Muscle layer of duodenum (tissue), 2 donors: Measurements from ENCODE around the gene VEPH1.

Source experiments
- H3K27ac ChIP-seq: one replicate; pipeline ENCODE4 v1.7.0; 2013; ENCODE audit warnings: mild to moderate bottlenecking, low read length
- H3K27me3 ChIP-seq: one replicate; pipeline ENCODE4 v1.7.0; 2013; ENCODE audit warnings: low read depth, mild to moderate bottlenecking, control low read depth, low read length
- H3K36me3 ChIP-seq, 2 donors: one replicate each; pipeline ENCODE4 v1.7.0; 2013; ENCODE audit warnings: low read length in 2 of 2, control low read depth in 1 of 2, mild to moderate bottlenecking in 1 of 2; ENCODE audit not compliant: insufficient read depth in 2 of 2, control insufficient read depth in 1 of 2
- H3K4me1 ChIP-seq, 2 donors: one replicate each; pipeline ENCODE4 v1.7.0; 2013; ENCODE audit warnings: low read length in 2 of 2, mild to moderate bottlenecking in 2 of 2, control low read depth in 1 of 2, moderate library complexity in 1 of 2; ENCODE audit not compliant: insufficient read depth in 2 of 2, control insufficient read depth in 1 of 2
- H3K4me3 ChIP-seq, 2 donors: one replicate each; pipeline ENCODE4 v1.7.0; 2013; ENCODE audit warnings: low read length in 2 of 2, low read depth in 1 of 2, mild to moderate bottlenecking in 1 of 2
- H3K9me3 ChIP-seq, 2 donors: one replicate each; pipeline ENCODE4 v1.7.0; 2013; ENCODE audit warnings: low read length in 2 of 2, control low read depth in 1 of 2, mild to moderate bottlenecking in 1 of 2; ENCODE audit not compliant: control insufficient read depth in 1 of 2
- donor health status: healthy.

The VEPH1 gene

GRCh38 chr3:157285966-157286365 lies 217.2 kb downstream of the VEPH1 start:
- Histone ChIP-seq H3K27ac (no peak overlapping the region), H3K9me3 (no peaks in the 10 kb centered on the region), H3K4me1 (no peaks in the 10 kb centered on the region), H3K4me3 (no peak overlapping the region), H3K36me3 (no peaks in the 10 kb centered on the region), H3K27me3 (no peaks in the 10 kb centered on the region)

- no peak overlapping the region for H3K4me3 ChIP-seq
- H3K4me1 ChIP-seq, result no peaks in the 10 kb centered on the region
- H3K27ac ChIP-seq, result no peak overlapping the region
- H3K36me3 ChIP-seq, result no peaks in the 10 kb centered on the region
- no peaks in the 10 kb centered on the region for H3K9me3 ChIP-seq
- H3K27me3 ChIP-seq, result no peaks in the 10 kb centered on the region
These were observed 218.1 kb downstream of the VEPH1 start for GRCh38 chr3:157285141-157285540.

- no peaks in the 10 kb centered on the region for H3K27me3 ChIP-seq
- H3K9me3 ChIP-seq, result no peaks in the 10 kb centered on the region
- H3K4me1 ChIP-seq, result no peaks in the 10 kb centered on the region
- H3K27ac ChIP-seq, result no peak overlapping the region
- H3K4me3 ChIP-seq, result no peak overlapping the region
- no peaks in the 10 kb centered on the region for H3K36me3 ChIP-seq
These were observed 218.5 kb downstream of the VEPH1 start for GRCh38 chr3:157284688-157285087.

GRCh38 chr3:157282261-157283191 lies 220.7 kb downstream of the VEPH1 start:
- no peaks in the 10 kb centered on the region for H3K4me1 ChIP-seq
- H3K27ac ChIP-seq, result no peak overlapping the region
- H3K9me3 ChIP-seq, result no peaks in the 10 kb centered on the region
- H3K4me3 ChIP-seq, result no peak overlapping the region
- no peaks in the 10 kb centered on the region for H3K27me3 ChIP-seq
- H3K36me3 ChIP-seq, result no peaks in the 10 kb centered on the region

GRCh38 chr3:157280786-157281185 lies 222.4 kb downstream of the VEPH1 start:
- no peak overlapping the region for H3K27ac ChIP-seq
- no peak overlapping the region for H3K4me3 ChIP-seq
- H3K4me1 ChIP-seq, result no peaks in the 10 kb centered on the region
- no peaks in the 10 kb centered on the region for H3K27me3 ChIP-seq
- H3K9me3 ChIP-seq, result no peaks in the 10 kb centered on the region
- no peaks in the 10 kb centered on the region for H3K36me3 ChIP-seq

GRCh38 chr3:157280354-157280753 lies 222.9 kb downstream of the VEPH1 start:
- no peaks in the 10 kb centered on the region for H3K27me3 ChIP-seq
- H3K4me3 ChIP-seq, result no peak overlapping the region
- H3K36me3 ChIP-seq, result no peaks in the 10 kb centered on the region
- no peak overlapping the region for H3K27ac ChIP-seq
- no peaks in the 10 kb centered on the region for H3K4me1 ChIP-seq
- no peaks in the 10 kb centered on the region for H3K9me3 ChIP-seq

GRCh38 chr3:157279237-157279636 lies 224.0 kb downstream of the VEPH1 start:
- Histone ChIP-seq H3K4me3 (no peak overlapping the region), H3K27ac (no peak overlapping the region), H3K36me3 (no peaks in the 10 kb centered on the region), H3K4me1 (no peaks in the 10 kb centered on the region), H3K27me3 (no peaks in the 10 kb centered on the region), H3K9me3 (no peaks in the 10 kb centered on the region)

- no peaks in the 10 kb centered on the region for H3K36me3 ChIP-seq
- H3K4me1 ChIP-seq, result no peaks in the 10 kb centered on the region
- H3K27ac ChIP-seq, result no peak overlapping the region
- H3K4me3 ChIP-seq, result no peak overlapping the region
- H3K9me3 ChIP-seq, result no peaks in the 10 kb centered on the region
- H3K27me3 ChIP-seq, result no peaks in the 10 kb centered on the region
These were observed 226.4 kb downstream of the VEPH1 start for GRCh38 chr3:157276801-157277200.

- H3K36me3 ChIP-seq, result no peaks in the 10 kb centered on the region
- H3K4me1 ChIP-seq, result no peaks in the 10 kb centered on the region
- H3K27ac ChIP-seq, result no peak overlapping the region
- H3K27me3 ChIP-seq, result no peaks in the 10 kb centered on the region
- H3K4me3 ChIP-seq, result no peak overlapping the region
- H3K9me3 ChIP-seq, result no peaks in the 10 kb centered on the region
These were observed 227.4 kb downstream of the VEPH1 start for GRCh38 chr3:157275832-157276231.

GRCh38 chr3:157274644-157275137 lies 228.5 kb downstream of the VEPH1 start:
- Histone ChIP-seq H3K4me1 (no peaks in the 10 kb centered on the region), H3K27me3 (no peaks in the 10 kb centered on the region), H3K27ac (no peak overlapping the region), H3K4me3 (no peak overlapping the region), H3K36me3 (no peaks in the 10 kb centered on the region), H3K9me3 (no peaks in the 10 kb centered on the region)

- no peak overlapping the region for H3K4me3 ChIP-seq
- H3K9me3 ChIP-seq, result no peaks in the 10 kb centered on the region
- no peaks in the 10 kb centered on the region for H3K4me1 ChIP-seq
- H3K27ac ChIP-seq, result no peak overlapping the region
- no peaks in the 10 kb centered on the region for H3K27me3 ChIP-seq
- no peaks in the 10 kb centered on the region for H3K36me3 ChIP-seq
These were observed 231.8 kb downstream of the VEPH1 start for GRCh38 chr3:157271283-157271882.
